WTC11 (cell line): ENCODE results near the gene OR10V1. TPM values are rescaled to one million over a fixed set of nuclear protein-coding genes. Genes with fewer than 3 reads are reported as not detected.

Source experiments
- ATAC-seq: fragments of 200-7000 bp; cut with Tn5 transposase; 2 replicates; pipeline ENCODE4 v1.10.0; 2021; ENCODE audit warnings: mild to moderate bottlenecking, moderate library complexity
- CTCF ChIA-PET: fragments of 300-600 bp; sonication (Branson Sonifier 250); formaldehyde crosslinking; loops from one replicate; lab custom pipeline; 2021; ENCODE audit warnings: antibody characterized with exemption; lab: Charles Lee
- POLR2A ChIA-PET: fragments of 350-600 bp; sonication (Branson Sonifier 250); formaldehyde crosslinking; loops from one replicate; lab custom pipeline; 2021; ENCODE audit warnings: antibody characterized with exemption; lab: Charles Lee
- DNase-seq: peaks from one replicate; pipeline ENCODE4 v3.0.0; 2021; ENCODE audit warnings: low spot score
- H3K27ac Mint-ChIP-seq: 2 replicates; pipeline ENCODE4 v1.8.0; 2021; ENCODE audit warnings: mixed read lengths
- H3K27me3 Mint-ChIP-seq: 2 replicates; pipeline ENCODE4 v1.8.0; 2021; ENCODE audit warnings: low read depth, mild to moderate bottlenecking, moderate library complexity, mixed read lengths
- H3K36me3 Mint-ChIP-seq: 2 replicates; pipeline ENCODE4 v1.8.0; 2021; ENCODE audit warnings: mixed read lengths
- H3K4me1 Mint-ChIP-seq: 2 replicates; pipeline ENCODE4 v1.8.0; 2022; ENCODE audit warnings: mixed read lengths
- H3K4me3 Mint-ChIP-seq: 2 replicates; pipeline ENCODE4 v1.8.0; 2021; ENCODE audit warnings: mild to moderate bottlenecking, moderate library complexity, mixed read lengths
- H3K9me3 Mint-ChIP-seq: 2 replicates; pipeline ENCODE4 v1.8.0; 2021; ENCODE audit warnings: mixed read lengths
- FOXP1 ChIP-seq: sonication (generic); formaldehyde crosslinking; IDR thresholded peaks from 2 replicates; pipeline ENCODE4 v1.8.0; 2022; ENCODE audit warnings: missing genetic modification reagents, mild to moderate bottlenecking, moderate library complexity, borderline replicate concordance
- GRHL2 ChIP-seq: fragments of 250-450 bp; sonication (Bioruptor Pico); IDR thresholded peaks from 2 replicates; pipeline ENCODE4 v1.8.0; 2022; ENCODE audit warnings: mild to moderate bottlenecking, moderate library complexity; ENCODE audit not compliant: insufficient replicate concordance, severe bottlenecking
- IRF2 ChIP-seq: sonication (generic); formaldehyde crosslinking; IDR thresholded peaks from 2 replicates; pipeline ENCODE4 v1.8.0; 2022; ENCODE audit warnings: low read depth, missing genetic modification reagents, borderline replicate concordance
- KAT7 ChIP-seq: sonication (generic); formaldehyde crosslinking; IDR thresholded peaks from 2 replicates; pipeline ENCODE4 v1.8.1; 2023; ENCODE audit warnings: missing genetic modification reagents, mild to moderate bottlenecking, borderline replicate concordance
- MLX ChIP-seq: sonication (generic); formaldehyde crosslinking; IDR thresholded peaks from 2 replicates; pipeline ENCODE4 v1.8.1; 2023; ENCODE audit warnings: mild to moderate bottlenecking, missing genetic modification reagents, moderate library complexity
- NFE2L1 ChIP-seq: sonication (generic); formaldehyde crosslinking; IDR thresholded peaks from 2 replicates; pipeline ENCODE4 v1.8.1; 2023; ENCODE audit warnings: missing genetic modification reagents
- NR3C1 ChIP-seq: sonication (generic); formaldehyde crosslinking; conservative IDR thresholded peaks from 2 replicates; pipeline ENCODE4 v1.8.1; 2023; ENCODE audit warnings: low read depth, mild to moderate bottlenecking, missing genetic modification reagents
- RELA ChIP-seq: sonication (generic); formaldehyde crosslinking; IDR thresholded peaks from 2 replicates; pipeline ENCODE4 v1.8.1; 2022; ENCODE audit warnings: missing genetic modification reagents, mild to moderate bottlenecking, borderline replicate concordance
- RORB ChIP-seq: fragments of 250-450 bp; sonication (Bioruptor Pico); IDR thresholded peaks from 2 replicates; pipeline ENCODE4 v1.9.0; 2021; ENCODE audit warnings: mild to moderate bottlenecking
- SP1 ChIP-seq: sonication (generic); formaldehyde crosslinking; conservative IDR thresholded peaks from 2 replicates; pipeline ENCODE4 v1.8.1; 2022; ENCODE audit warnings: missing genetic modification reagents
- ZNF121 ChIP-seq: sonication (generic); formaldehyde crosslinking; IDR thresholded peaks from 2 replicates; pipeline ENCODE4 v1.8.0; 2023; ENCODE audit warnings: missing genetic modification reagents
- ZNF281 ChIP-seq: sonication (generic); formaldehyde crosslinking; IDR thresholded peaks from 2 replicates; pipeline ENCODE4 v1.8.0; 2023; ENCODE audit warnings: mild to moderate bottlenecking, missing genetic modification reagents
- ZNF396 ChIP-seq: fragments of 250-450 bp; sonication (Bioruptor Pico); IDR thresholded peaks from 2 replicates; pipeline ENCODE4 v1.8.0; 2021; ENCODE audit warnings: mild to moderate bottlenecking, moderate library complexity, borderline replicate concordance
- ZNF423 ChIP-seq: fragments of 250-450 bp; sonication (Bioruptor Pico); IDR thresholded peaks from 2 replicates; pipeline ENCODE4 v2.1.2; 2022; ENCODE audit warnings: mild to moderate bottlenecking, moderate library complexity
- total RNA-seq: library from RNA; stranded (reverse); gene quantifications from 3 replicates; pipeline ENCODE4 v1.2.3, GENCODE V29; 2021
- TF ChIP-seq, protein P1 (sequence below): sonication (generic); formaldehyde crosslinking; IDR thresholded peaks from 2 replicates; pipeline ENCODE4 v1.8.1; 2022; ENCODE audit warnings: mild to moderate bottlenecking, missing genetic modification reagents, moderate library complexity, borderline replicate concordance
- TF ChIP-seq, protein P2 (sequence below): sonication (generic); formaldehyde crosslinking; IDR thresholded peaks from 2 replicates; pipeline ENCODE4 v1.8.0; 2022; ENCODE audit warnings: mild to moderate bottlenecking, missing genetic modification reagents
- TF ChIP-seq, protein P3 (sequence below): sonication (generic); formaldehyde crosslinking; IDR thresholded peaks from 2 replicates; pipeline ENCODE4 v1.8.1; 2022; ENCODE audit warnings: mild to moderate bottlenecking, moderate library complexity, missing genetic modification reagents

OR10V1 gene
- total RNA-seq, 1 experiment from 2014 or later, result not detected

- no peak for TF ChIP-seq NFE2L1 (CRISPR knock-in tag)
- TF ChIP-seq, all 79 proteins: peak for 0
Measured at GRCh38 chr11:59761993-59762392, 48.3 kb upstream of the OR10V1 start (continued).

- Mint-ChIP-seq H3K27me3 (no peaks in the 10 kb centered on the region), H3K27ac (no peak overlapping the region), H3K36me3 (peaks cover 17% of the 10 kb centered on the region), H3K4me3 (no peak overlapping the region), H3K4me1 (peaks cover 35% of the 10 kb centered on the region), H3K9me3 (no peaks in the 10 kb centered on the region)
- no peak for TF ChIP-seq NFE2L1 (CRISPR knock-in tag)
- no peak for ATAC-seq
- DNase-seq, result no peak
- CTCF ChIA-PET, result no interaction called here
- POLR2A ChIA-PET, result no interaction called here
Measured at GRCh38 chr11:59760771-59761170, 47.1 kb upstream of the OR10V1 start.

- CTCF ChIA-PET, result no interaction called here
- Mint-ChIP-seq H3K27me3 (no peaks in the 10 kb centered on the region), H3K36me3 (peaks cover 17% of the 10 kb centered on the region), H3K4me3 (no peak overlapping the region), H3K4me1 (peaks cover 31% of the 10 kb centered on the region)
- ATAC-seq (no peak), DNase-seq (no peak)
- POLR2A ChIA-PET, result no interaction called here
- TF ChIP-seq ZNF121 (no peak), RORB (CRISPR knock-in tag) (no peak), MLX (no peak), ZNF396 (CRISPR knock-in tag) (no peak), SP1 (CRISPR knock-in tag) (no peak), NR3C1 (no peak), FOXP1 (no peak), ZNF423 (CRISPR knock-in tag) (no peak), GRHL2 (CRISPR knock-in tag) (no peak), IRF2 (CRISPR knock-in tag) (no peak), RELA (CRISPR knock-in tag) (no peak), ZNF281 (CRISPR knock-in tag) (no peak), KAT7 (no peak)
- TF ChIP-seq, protein P1, sequence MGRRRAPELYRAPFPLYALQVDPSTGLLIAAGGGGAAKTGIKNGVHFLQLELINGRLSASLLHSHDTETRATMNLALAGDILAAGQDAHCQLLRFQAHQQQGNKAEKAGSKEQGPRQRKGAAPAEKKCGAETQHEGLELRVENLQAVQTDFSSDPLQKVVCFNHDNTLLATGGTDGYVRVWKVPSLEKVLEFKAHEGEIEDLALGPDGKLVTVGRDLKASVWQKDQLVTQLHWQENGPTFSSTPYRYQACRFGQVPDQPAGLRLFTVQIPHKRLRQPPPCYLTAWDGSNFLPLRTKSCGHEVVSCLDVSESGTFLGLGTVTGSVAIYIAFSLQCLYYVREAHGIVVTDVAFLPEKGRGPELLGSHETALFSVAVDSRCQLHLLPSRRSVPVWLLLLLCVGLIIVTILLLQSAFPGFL (CRISPR knock-in tag), result no peak
- TF ChIP-seq, protein P2, sequence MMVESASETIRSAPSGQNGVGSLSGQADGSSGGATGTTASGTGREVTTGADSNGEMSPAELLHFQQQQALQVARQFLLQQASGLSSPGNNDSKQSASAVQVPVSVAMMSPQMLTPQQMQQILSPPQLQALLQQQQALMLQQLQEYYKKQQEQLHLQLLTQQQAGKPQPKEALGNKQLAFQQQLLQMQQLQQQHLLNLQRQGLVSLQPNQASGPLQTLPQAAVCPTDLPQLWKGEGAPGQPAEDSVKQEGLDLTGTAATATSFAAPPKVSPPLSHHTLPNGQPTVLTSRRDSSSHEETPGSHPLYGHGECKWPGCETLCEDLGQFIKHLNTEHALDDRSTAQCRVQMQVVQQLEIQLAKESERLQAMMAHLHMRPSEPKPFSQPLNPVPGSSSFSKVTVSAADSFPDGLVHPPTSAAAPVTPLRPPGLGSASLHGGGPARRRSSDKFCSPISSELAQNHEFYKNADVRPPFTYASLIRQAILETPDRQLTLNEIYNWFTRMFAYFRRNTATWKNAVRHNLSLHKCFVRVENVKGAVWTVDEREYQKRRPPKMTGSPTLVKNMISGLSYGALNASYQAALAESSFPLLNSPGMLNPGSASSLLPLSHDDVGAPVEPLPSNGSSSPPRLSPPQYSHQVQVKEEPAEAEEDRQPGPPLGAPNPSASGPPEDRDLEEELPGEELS (CRISPR knock-in tag), result no peak
- TF ChIP-seq, protein P3, sequence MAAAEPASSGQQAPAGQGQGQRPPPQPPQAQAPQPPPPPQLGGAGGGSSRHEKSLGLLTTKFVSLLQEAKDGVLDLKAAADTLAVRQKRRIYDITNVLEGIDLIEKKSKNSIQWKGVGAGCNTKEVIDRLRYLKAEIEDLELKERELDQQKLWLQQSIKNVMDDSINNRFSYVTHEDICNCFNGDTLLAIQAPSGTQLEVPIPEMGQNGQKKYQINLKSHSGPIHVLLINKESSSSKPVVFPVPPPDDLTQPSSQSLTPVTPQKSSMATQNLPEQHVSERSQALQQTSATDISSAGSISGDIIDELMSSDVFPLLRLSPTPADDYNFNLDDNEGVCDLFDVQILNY (CRISPR knock-in tag), result no peak
- TF ChIP-seq, all 79 proteins: peak for 0
- H3K9me3 Mint-ChIP-seq, result no peaks in the 10 kb centered on the region
- no peak overlapping the region for H3K27ac Mint-ChIP-seq
Measured at GRCh38 chr11:59759900-59760299, 46.3 kb upstream of the OR10V1 start.
